GM12892 (cell line): ENCODE results near the gene TMEM94.

Experiments used
- POLR2A ChIP-seq: IDR thresholded peaks from 2 replicates; pipeline ENCODE4 v1.6.1; 2011; ENCODE audit warnings: low read depth, low read length, control low read depth
- POLR2AphosphoS5 ChIP-seq: IDR thresholded peaks from 2 replicates; pipeline ENCODE4 v1.6.1; 2011; ENCODE audit warnings: low read depth, low read length, control low read depth

DNA sequence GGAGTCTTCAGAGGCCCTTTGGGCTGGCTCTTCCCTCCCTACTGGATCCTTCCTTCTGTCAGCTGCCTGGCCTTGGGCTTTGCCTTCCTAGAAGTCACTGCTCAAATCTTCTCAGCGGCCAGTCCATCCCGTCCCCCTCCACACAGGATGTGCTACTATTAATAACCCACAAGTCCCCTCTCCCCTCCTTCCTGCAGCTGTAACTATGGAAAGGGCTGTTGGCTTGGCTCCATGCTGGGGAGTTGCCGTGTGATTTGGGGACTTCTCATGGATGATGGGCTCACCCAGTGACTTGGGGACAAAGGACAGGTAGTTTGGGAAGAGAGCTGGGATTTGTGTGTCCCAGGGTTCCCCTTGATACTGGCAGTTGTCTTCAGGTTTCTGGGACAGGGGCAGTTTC is 19.4 kb downstream of the TMEM94 start:
- TF ChIP-seq POLR2AphosphoS5 (no peak), POLR2A (no peak)
